HEK293 (cell line): ENCODE results near the gene BIRC7.

Experiments
- ATF2 ChIP-seq: fragments of 450-650 bp; formaldehyde crosslinking; IDR thresholded peaks from 2 replicates; pipeline ENCODE4 v1.5.1; 2016; ENCODE audit warnings: missing biosample characterization, missing genetic modification characterization, low read depth
- CTCF ChIP-seq: fragments of 450-650 bp; formaldehyde crosslinking; IDR thresholded peaks from 2 replicates; pipeline ENCODE4 v1.5.1; 2016; ENCODE audit warnings: missing biosample characterization, missing genetic modification characterization
- GLI2 ChIP-seq: fragments of 450-650 bp; formaldehyde crosslinking; IDR thresholded peaks from 2 replicates; pipeline ENCODE4; 2017; ENCODE audit warnings: missing biosample characterization, missing genetic modification characterization, low read depth, borderline replicate concordance
- GLIS1 ChIP-seq: fragments of 450-650 bp; formaldehyde crosslinking; IDR thresholded peaks from 2 replicates; pipeline ENCODE4 v1.5.1; 2016; ENCODE audit warnings: missing biosample characterization, missing genetic modification characterization
- IKZF3 ChIP-seq: fragments of 450-650 bp; IDR thresholded peaks from 2 replicates; pipeline ENCODE4 v1.5.0; 2018; ENCODE audit warnings: missing biosample characterization, mild to moderate bottlenecking, missing genetic modification characterization, moderate library complexity
- MZF1 ChIP-seq: fragments of 450-650 bp; formaldehyde crosslinking; IDR thresholded peaks from 2 replicates; pipeline ENCODE4 v1.5.1; 2017; ENCODE audit warnings: missing biosample characterization, missing genetic modification characterization, borderline replicate concordance
- RBAK ChIP-seq: fragments of 450-650 bp; formaldehyde crosslinking; IDR thresholded peaks from 2 replicates; pipeline ENCODE4 v1.5.1; 2016; ENCODE audit warnings: missing biosample characterization, missing genetic modification characterization
- REPIN1 ChIP-seq: fragments of 450-650 bp; formaldehyde crosslinking; IDR thresholded peaks from 2 replicates; pipeline ENCODE4 v1.5.1; 2017; ENCODE audit warnings: missing biosample characterization, missing genetic modification characterization, low read depth
- SP2 ChIP-seq: fragments of 450-650 bp; formaldehyde crosslinking; IDR thresholded peaks from 2 replicates; pipeline ENCODE4 v1.5.1; 2016; ENCODE audit warnings: missing biosample characterization, missing genetic modification characterization
- YY1 ChIP-seq: fragments of 450-650 bp; formaldehyde crosslinking; IDR thresholded peaks from 2 replicates; pipeline ENCODE4 v1.5.1; 2018; ENCODE audit warnings: missing biosample characterization, missing genetic modification characterization
- ZBTB49 ChIP-seq: fragments of 450-650 bp; formaldehyde crosslinking; IDR thresholded peaks from 2 replicates; pipeline ENCODE4 v1.5.1; 2016; ENCODE audit warnings: missing biosample characterization, missing genetic modification characterization, low read depth
- ZFHX2 ChIP-seq: fragments of 450-650 bp; formaldehyde crosslinking; conservative IDR thresholded peaks from 2 replicates; pipeline ENCODE4 v1.5.1; 2016; ENCODE audit warnings: missing biosample characterization, missing genetic modification characterization
- ZFP37 ChIP-seq: fragments of 450-650 bp; formaldehyde crosslinking; IDR thresholded peaks from 2 replicates; pipeline ENCODE4 v1.5.1; 2016; ENCODE audit warnings: missing biosample characterization, missing genetic modification characterization
- ZNF10 ChIP-seq: fragments of 450-650 bp; formaldehyde crosslinking; IDR thresholded peaks from 2 replicates; pipeline ENCODE4 v1.5.1; 2017; ENCODE audit warnings: missing biosample characterization, missing genetic modification characterization
- ZNF121 ChIP-seq: fragments of 450-650 bp; formaldehyde crosslinking; IDR thresholded peaks from 2 replicates; pipeline ENCODE4 v1.5.1; 2016; ENCODE audit warnings: missing biosample characterization, missing genetic modification characterization
- ZNF221 ChIP-seq: fragments of 450-650 bp; formaldehyde crosslinking; IDR thresholded peaks from 2 replicates; pipeline ENCODE4 v1.5.1; 2017; ENCODE audit warnings: missing biosample characterization, missing genetic modification characterization, borderline replicate concordance
- ZNF239 ChIP-seq: fragments of 450-650 bp; formaldehyde crosslinking; IDR thresholded peaks from 2 replicates; pipeline ENCODE4 v1.5.1; 2016; ENCODE audit warnings: missing biosample characterization, missing genetic modification characterization
- ZNF26 ChIP-seq: fragments of 450-650 bp; formaldehyde crosslinking; IDR thresholded peaks from 2 replicates; pipeline ENCODE4 v1.5.1; 2016; ENCODE audit warnings: missing biosample characterization, missing genetic modification characterization
- ZNF274 ChIP-seq, 2 experiments: fragments of 200-500 bp in 1 of 2; fragments of 450-650 bp in 1 of 2; sonication (Bioruptor generic) in 1 of 2; formaldehyde crosslinking in 1 of 2; IDR thresholded peaks; 2 replicates each; pipeline versions ENCODE4 v1.5.1 to v1.6.1; 2014 to 2016; ENCODE audit warnings: borderline replicate concordance in 1 of 2, inconsistent platforms in 1 of 2, low read length in 1 of 2, missing biosample characterization in 1 of 2, missing genetic modification characterization in 1 of 2
- ZNF391 ChIP-seq: fragments of 450-650 bp; formaldehyde crosslinking; IDR thresholded peaks from 2 replicates; pipeline ENCODE4 v1.5.1; 2016; ENCODE audit warnings: low read depth, missing biosample characterization, missing genetic modification characterization, borderline replicate concordance
- ZNF404 ChIP-seq: fragments of 450-650 bp; formaldehyde crosslinking; IDR thresholded peaks from 2 replicates; pipeline ENCODE4 v1.5.1; 2017; ENCODE audit warnings: missing biosample characterization, missing genetic modification characterization
- ZNF423 ChIP-seq: fragments of 450-650 bp; formaldehyde crosslinking; IDR thresholded peaks from 2 replicates; pipeline ENCODE4 v1.5.1; 2016; ENCODE audit warnings: missing biosample characterization, missing genetic modification characterization
- ZNF426 ChIP-seq: fragments of 450-650 bp; formaldehyde crosslinking; IDR thresholded peaks from 2 replicates; pipeline ENCODE4 v1.5.1; 2017; ENCODE audit warnings: missing biosample characterization, missing genetic modification characterization, mild to moderate bottlenecking, inconsistent platforms, moderate library complexity
- ZNF48 ChIP-seq: fragments of 450-650 bp; formaldehyde crosslinking; IDR thresholded peaks from 2 replicates; pipeline ENCODE4 v1.5.1; 2016; ENCODE audit warnings: missing biosample characterization, missing genetic modification characterization
- ZNF488 ChIP-seq: fragments of 450-650 bp; formaldehyde crosslinking; IDR thresholded peaks from 2 replicates; pipeline ENCODE4 v1.5.1; 2016; ENCODE audit warnings: missing biosample characterization, missing genetic modification characterization
- ZNF514 ChIP-seq: fragments of 450-650 bp; formaldehyde crosslinking; IDR thresholded peaks from 2 replicates; pipeline ENCODE4 v1.5.1; 2016; ENCODE audit warnings: missing biosample characterization, missing genetic modification characterization
- ZNF529 ChIP-seq: fragments of 450-650 bp; formaldehyde crosslinking; IDR thresholded peaks from 2 replicates; pipeline ENCODE4 v1.5.1; 2017; ENCODE audit warnings: missing genetic modification characterization, missing biosample characterization; ENCODE audit not compliant: insufficient replicate concordance
- ZNF629 ChIP-seq: fragments of 450-650 bp; formaldehyde crosslinking; IDR thresholded peaks from 2 replicates; pipeline ENCODE4 v1.5.1; 2017; ENCODE audit warnings: missing biosample characterization, missing genetic modification characterization
- ZNF654 ChIP-seq: fragments of 450-650 bp; formaldehyde crosslinking; IDR thresholded peaks from 2 replicates; pipeline ENCODE4 v1.5.1; 2016; ENCODE audit warnings: low read depth, missing biosample characterization, missing genetic modification characterization
- ZNF658 ChIP-seq: fragments of 450-650 bp; formaldehyde crosslinking; IDR thresholded peaks from 2 replicates; pipeline ENCODE4; 2016; ENCODE audit warnings: missing biosample characterization, missing genetic modification characterization
- ZNF664 ChIP-seq: fragments of 450-650 bp; formaldehyde crosslinking; IDR thresholded peaks from 2 replicates; pipeline ENCODE4 v1.5.1; 2016; ENCODE audit warnings: missing biosample characterization, missing genetic modification characterization
- ZNF747 ChIP-seq: fragments of 450-650 bp; formaldehyde crosslinking; IDR thresholded peaks from 2 replicates; pipeline ENCODE4 v1.5.1; 2016; ENCODE audit warnings: missing biosample characterization, missing genetic modification characterization
- ZNF76 ChIP-seq: fragments of 450-650 bp; formaldehyde crosslinking; IDR thresholded peaks from 2 replicates; pipeline ENCODE4; 2016; ENCODE audit warnings: low read depth, missing biosample characterization, missing genetic modification characterization, borderline replicate concordance

The BIRC7 gene

GRCh38 chr20:63216041-63216848 is 19.5 kb upstream of the BIRC7 start, which contains the start of gene YTHDF1 (continued):
- no peak for TF ChIP-seq ZBTB49 (tag by site-specific recombination)
- TF ChIP-seq ZNF426 (tag by site-specific recombination): no peak
- peak; percentile 66; the same call in 1 of the 2 replicates for TF ChIP-seq REPIN1
- TF ChIP-seq ZNF404: no peak
- TF ChIP-seq YY1 (tag by site-specific recombination): no peak
- TF ChIP-seq ZNF664 (tag by site-specific recombination): no peak
- TF ChIP-seq ZNF391: 0 out of 2 replicates have a peak, but pooled peaks have one; percentile 71
- no peak for TF ChIP-seq ZNF48 (tag by site-specific recombination)
- no peak for TF ChIP-seq ZNF488 (tag by site-specific recombination)
- TF ChIP-seq ZFHX2: peak; percentile 92
- no peak for TF ChIP-seq CTCF (tag by site-specific recombination)
- TF ChIP-seq SP2 (tag by site-specific recombination): peak; percentile 77
- TF ChIP-seq ZNF654 (tag by site-specific recombination): no peak
- no peak for TF ChIP-seq ZNF529 (tag by site-specific recombination)
- no peak for TF ChIP-seq MZF1
- no peak for TF ChIP-seq ZNF221
- no peak for TF ChIP-seq ZNF423
- no peak for TF ChIP-seq ZNF26
- TF ChIP-seq ZNF76: peak; percentile 92
- TF ChIP-seq ZFP37 (tag by site-specific recombination): peak; percentile 45; the same call in 1 of the 2 replicates
- peak; percentile 63; the same call in 1 of the 2 replicates for TF ChIP-seq ZNF629
- TF ChIP-seq ZNF121: no peak
- TF ChIP-seq ZNF239 (tag by site-specific recombination): no peak
- no peak for TF ChIP-seq GLI2 (tag by site-specific recombination)
- no peak for TF ChIP-seq ZNF10 (tag by site-specific recombination)
- no peak for TF ChIP-seq ZNF658 (tag by site-specific recombination)
- peak; percentile 35; the same call in 1 of the 2 replicates for TF ChIP-seq GLIS1
- no peak for TF ChIP-seq ZNF514 (tag by site-specific recombination)
- no peak for TF ChIP-seq ZNF274 (IDR thresholded peaks at IDR 0.05; ENCODE audit: low read length)
- no peak for TF ChIP-seq ZNF274 (tag by site-specific recombination; IDR thresholded peaks at IDR 0.05; ENCODE audit: borderline replicate concordance)
- TF ChIP-seq ATF2: no peak
- no peak for TF ChIP-seq IKZF3 (tag by site-specific recombination)
- no peak for TF ChIP-seq ZNF747 (tag by site-specific recombination)
- no peak for TF ChIP-seq RBAK (tag by site-specific recombination)
